Ovary (tissue), 9 donors: Measurements from ENCODE around the gene HEPACAM. TPM values are rescaled to one million over a fixed set of nuclear protein-coding genes. Genes with fewer than 3 reads are reported as not detected.

Experiments
- DNase-seq, 5 donors: peaks; one replicate each; pipeline ENCODE4 v3.0.0-alpha.2; 2019 to 2020
- H3K27ac ChIP-seq, 2 donors: fragments of 200-600 bp; one replicate each; pipeline versions ENCODE4 v1.5.1 to v1.8.0; 2019 to 2022
- H3K27me3 ChIP-seq: fragments of 200-600 bp; one replicate; pipeline ENCODE4 v1.8.0; 2022
- H3K36me3 ChIP-seq: fragments of 200-600 bp; sonication (generic); one replicate; pipeline ENCODE4 v1.5.1; 2019
- H3K4me1 ChIP-seq: one replicate; pipeline ENCODE4 v1.8.1; 2013; ENCODE audit warnings: mild to moderate bottlenecking, moderate library complexity; ENCODE audit not compliant: insufficient read depth
- H3K4me3 ChIP-seq: fragments of 200-600 bp; sonication (generic); one replicate; pipeline ENCODE4 v1.5.1; 2017
- H3K9me3 ChIP-seq, 2 donors: fragments of 200-600 bp in 1 of 2; sonication (generic) in 1 of 2; one replicate each; pipeline versions ENCODE4 v1.5.1 to v1.8.1; 2013 to 2019; ENCODE audit warnings: mild to moderate bottlenecking in 1 of 2, moderate library complexity in 1 of 2
- CTCF ChIP-seq, 3 donors: fragments of 450-650 bp in 2 of 3; fragments of 200-600 bp in 1 of 3; IDR thresholded peaks; one replicate each; pipeline versions ENCODE4 v1.5.1 to v1.8.0; 2016 to 2022; ENCODE audit warnings: antibody characterized with exemption in 3 of 3, mild to moderate bottlenecking in 1 of 3
- EP300 ChIP-seq: sonication (generic); formaldehyde crosslinking; IDR thresholded peaks from one replicate; pipeline ENCODE4 v1.6.1; 2017; ENCODE audit warnings: antibody characterized with exemption
- POLR2A ChIP-seq: fragments of 450-650 bp; IDR thresholded peaks from one replicate; pipeline ENCODE4 v1.6.1; 2017; ENCODE audit warnings: antibody characterized with exemption, mild to moderate bottlenecking, moderate library complexity
- WGBS, 3 donors: extraction: QIAGEN DNeasy Blood & Tissue Kit in 1 of 3; methylation state at CpG; one replicate each; pipeline versions ENCODE4 v1.1.5 to v1.1.7; 2013 to 2017; 5-methylcytosine and 5-hydroxymethylcytosine counted together
- intact Hi-C, 4 donors: fragments of 100-400 bp; cut with DNase I; formaldehyde crosslinking; loops; one replicate each; pipeline versions ENCODE4 v1.11.0 to v1.15.1; 2022 to 2023
- polyA plus RNA-seq, 2 donors: library from polyadenylated mRNA; stranded (reverse); fragments of 200-250 nt in 1 of 2; fragments of 350-450 nt in 1 of 2; fragmentation: Illumina TruSeq in 1 of 2; extraction: RNeasy Lipid Tissue Mini Kit (QIAGEN cat#74804) in 1 of 2; gene quantifications; one replicate each; pipeline ENCODE4 v1.2.3, GENCODE V29; 2013 to 2014
- total RNA-seq, 7 donors: library from RNA; depleted of rRNA in 2 of 7; stranded (reverse); fragments of >200 nt in 2 of 7; fragmentation: NEBNext Ultra II Directional in 3 of 7; extraction: Animal tissue kit (Norgen Biotek cat#: 25700) in 3 of 7; gene quantifications; one replicate each; pipeline versions ENCODE4 v1.1.0 to v1.2.4, GENCODE V29; 2016 to 2023
- donor health status: DM: no; HTN: no; CAD: no; lungs with moderate emphysema.
- donor health status: DM: no; HTN: no; CAD: no.
- donor health status: Bipolar disorder and iron deficiency.
- donor health status: DM: yes; HTN: yes; CAD: no.
- donor health status: DM: no; HTN: no; CAD: no.
- donor health status: DM: yes; HTN: yes; CAD: no.

Gene HEPACAM
- total and polyA plus RNA-seq, 9 donors, result 0.10 to 0.13 (median 0.10) TPM; not detected in 6

GRCh38 chr11:124877631-124877909 lies 58.3 kb downstream of the HEPACAM start:
- Histone ChIP-seq H3K4me1 (peaks cover 13% of the 10 kb centered on the region), H3K27me3 (no peaks in the 10 kb centered on the region), H3K27ac (peak overlapping the region; percentile 90 to 96), H3K36me3 (no peaks in the 10 kb centered on the region), H3K9me3 (no peaks in the 10 kb centered on the region), H3K4me3 (peak overlapping the region; percentile 67)
- 71 to 77% (median 72%) methylated on average over 10 of the region's 10 CpGs for WGBS, 3 donors
- intact Hi-C loops, result loop anchor here in 3 of 4 donors (5.0 to 10.0 kb wide), 4 partner anchors 67 to 237 kb away; partner anchors contain the start of genes CCDC15 (in 2 of the 3) and TMEM218 (in 1 of the 3)
- DNase-seq, result peak in 1 of 5 donors; percentile 37
- TF ChIP-seq EP300 (no peak), POLR2A (no peak), CTCF (IDR thresholded peaks at IDR 0.05) (no peak)

- H3K36me3 ChIP-seq, result no peaks in the 10 kb centered on the region
- intact Hi-C loops, result loop anchor here in 3 of 4 donors (5.0 to 10.0 kb wide), 4 partner anchors 68 to 238 kb away; partner anchors contain the start of genes CCDC15 (in 2 of the 3) and TMEM218 (in 1 of the 3)
- no peaks in the 10 kb centered on the region for H3K9me3 ChIP-seq
- H3K27ac ChIP-seq, result peak overlapping the region; percentile 90 to 96
- H3K4me1 ChIP-seq, result peaks cover 9% of the 10 kb centered on the region
- H3K4me3 ChIP-seq, result peak overlapping the region; percentile 67
- peak in 4 of 5 donors; percentile 46 to 67 (median 60) for DNase-seq
- no peaks in the 10 kb centered on the region for H3K27me3 ChIP-seq
- WGBS, 3 donors, result 30 to 43% (median 36%) methylated on average over 30 of the region's 30 CpGs
- TF ChIP-seq POLR2A (peak; percentile 7), EP300 (no peak)
These were observed 58.8 kb downstream of the HEPACAM start for GRCh38 chr11:124876818-124877630.

GRCh38 chr11:124875943-124876817 lies 59.7 kb downstream of the HEPACAM start:
- no peaks in the 10 kb centered on the region for H3K27me3 ChIP-seq
- intact Hi-C loops, result loop anchor here (2.0 to 10.0 kb wide), 5 partner anchors 69 to 239 kb away; partner anchors contain the start of genes CCDC15 (in 2 of the 4) and TMEM218 (in 1 of the 4)
- 0 to 1% (median 1%) methylated on average over 63 to 69 of the region's 69 CpGs for WGBS, 3 donors
- peak overlapping the region; percentile 67 for H3K4me3 ChIP-seq
- no peaks in the 10 kb centered on the region for H3K36me3 ChIP-seq
- TF ChIP-seq POLR2A (peak; percentile 47), EP300 (no peak), CTCF (IDR thresholded peaks at IDR 0.05) (peak; percentile 94 to 95 (median 94))
- DNase-seq, result peak; percentile 94 to 96 (median 96)
- peak overlapping the region; percentile 90 to 96 for H3K27ac ChIP-seq
- peaks cover 9% of the 10 kb centered on the region for H3K4me1 ChIP-seq
- H3K9me3 ChIP-seq, result no peaks in the 10 kb centered on the region

GRCh38 chr11:124875401-124875800 lies 60.4 kb downstream of the HEPACAM start:
- DNase-seq, result peak in 2 of 5 donors; percentile 19 to 30
- no peak overlapping the region for H3K4me3 ChIP-seq
- H3K27ac ChIP-seq, result peak overlapping the region in 1 of 2 donors; percentile 96
- no peaks in the 10 kb centered on the region for H3K27me3 ChIP-seq
- TF ChIP-seq POLR2A (no peak), EP300 (no peak), CTCF (IDR thresholded peaks at IDR 0.05) (no peak)
- no peaks in the 10 kb centered on the region for H3K9me3 ChIP-seq
- no peaks in the 10 kb centered on the region for H3K36me3 ChIP-seq
- intact Hi-C loops, result loop anchor here (2.0 to 10.0 kb wide), 5 partner anchors 69 to 239 kb away; partner anchors contain the start of genes CCDC15 (in 2 of the 4) and TMEM218 (in 1 of the 4)
- 41 to 56% (median 44%) methylated on average over 3 of the region's 3 CpGs for WGBS, 3 donors
- peaks cover 6% of the 10 kb centered on the region for H3K4me1 ChIP-seq
